HUES6 (cell line): ENCODE data around the gene FLRT2.

ENCODE experiments used
- H3K27ac ChIP-seq: 2 replicates; pipeline ENCODE4 v1.7.0; 2013; ENCODE audit warnings: low read depth, mild to moderate bottlenecking, low read length, inconsistent platforms
- H3K27me3 ChIP-seq: 2 replicates; pipeline ENCODE4 v1.6.1; 2013; ENCODE audit warnings: low read length; ENCODE audit not compliant: control insufficient read depth, insufficient read depth
- H3K36me3 ChIP-seq: 2 replicates; pipeline ENCODE4 v1.6.1; 2013; ENCODE audit warnings: low read length; ENCODE audit not compliant: control insufficient read depth, insufficient read depth
- H3K4me1 ChIP-seq: 2 replicates; pipeline ENCODE4 v1.6.1; 2013; ENCODE audit warnings: low read length; ENCODE audit not compliant: control insufficient read depth, insufficient read depth
- H3K4me3 ChIP-seq: 2 replicates; pipeline ENCODE4 v1.5.1; 2013; ENCODE audit warnings: low read depth, low read length
- H3K9ac ChIP-seq: one replicate; pipeline ENCODE4 v1.6.1; 2013; ENCODE audit warnings: mild to moderate bottlenecking, low read length
- H3K9me3 ChIP-seq: 2 replicates; pipeline ENCODE4 v1.6.1; 2013; ENCODE audit warnings: low read depth, low read length; ENCODE audit not compliant: control insufficient read depth, insufficient read depth

FLRT2 gene

GRCh38 chr14:85578930-85579329 lies 49.0 kb downstream of the FLRT2 start:
- no peaks in the 10 kb centered on the region for H3K9me3 ChIP-seq
- no peaks in the 10 kb centered on the region for H3K36me3 ChIP-seq
- no peaks in the 10 kb centered on the region for H3K27me3 ChIP-seq
- H3K9ac ChIP-seq: no peak overlapping the region
- no peak overlapping the region for H3K27ac ChIP-seq
- H3K4me1 ChIP-seq: peaks cover 58% of the 10 kb centered on the region
- H3K4me3 ChIP-seq: no peak overlapping the region

DNA sequence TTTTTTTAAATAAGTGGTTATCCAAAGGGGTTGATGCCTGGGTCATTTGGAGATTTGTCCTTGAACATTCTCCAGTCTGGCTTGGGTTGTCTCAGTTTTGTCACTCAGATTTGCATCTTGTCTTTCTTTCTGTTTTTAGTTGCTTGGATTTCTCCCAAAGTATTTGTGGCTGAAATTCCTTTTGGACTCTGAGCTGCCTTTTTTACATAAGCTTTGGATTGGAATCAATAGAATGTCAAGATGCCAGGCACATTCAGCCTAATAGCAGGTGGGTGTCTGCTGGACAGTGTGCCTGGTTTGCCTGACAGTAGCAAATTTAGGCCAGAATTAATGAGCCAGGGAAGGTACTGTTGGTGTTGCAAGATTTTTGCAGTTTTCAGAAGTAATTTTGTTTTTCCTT lies 50.0 kb downstream of the FLRT2 start:
- no peaks in the 10 kb centered on the region for H3K27me3 ChIP-seq
- no peak overlapping the region for H3K27ac ChIP-seq
- no peaks in the 10 kb centered on the region for H3K36me3 ChIP-seq
- H3K9me3 ChIP-seq: no peaks in the 10 kb centered on the region
- H3K4me1 ChIP-seq: peaks cover 58% of the 10 kb centered on the region
- H3K4me3 ChIP-seq: no peak overlapping the region
- no peak overlapping the region for H3K9ac ChIP-seq

DNA sequence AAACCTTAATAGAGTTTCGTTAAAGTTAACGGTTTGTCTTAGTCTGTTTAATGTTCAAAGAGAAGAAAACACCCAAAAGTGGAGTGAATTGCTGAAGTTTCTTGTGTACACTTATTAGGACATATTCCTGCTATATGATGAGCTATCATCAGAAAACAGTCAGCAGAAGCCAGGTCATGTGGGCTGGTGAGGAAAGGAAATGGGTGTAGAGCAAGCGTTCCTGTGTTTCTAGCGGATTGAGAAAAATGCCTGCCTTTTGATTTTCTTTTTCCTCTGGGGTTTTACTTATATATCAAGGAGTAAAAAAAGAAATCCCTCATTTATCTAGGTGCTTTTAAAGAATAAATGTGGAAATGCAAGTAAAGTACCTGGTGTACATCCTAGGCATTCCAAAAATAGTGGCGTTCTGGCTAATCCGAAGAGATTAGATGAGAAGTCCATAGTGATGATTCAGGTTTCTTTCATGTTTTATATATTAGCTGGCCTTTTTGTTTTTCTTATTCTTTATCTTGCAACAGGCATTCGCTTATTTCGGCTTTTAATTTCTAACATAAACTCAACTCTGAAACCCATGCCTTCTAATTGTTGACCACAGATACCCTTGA lies 50.7 kb downstream of the FLRT2 start:
- Histone ChIP-seq H3K4me1 (peaks cover 51% of the 10 kb centered on the region), H3K9me3 (no peaks in the 10 kb centered on the region), H3K36me3 (no peaks in the 10 kb centered on the region), H3K9ac (no peak overlapping the region), H3K4me3 (no peak overlapping the region), H3K27me3 (no peaks in the 10 kb centered on the region), H3K27ac (no peak overlapping the region)

- Histone ChIP-seq H3K9me3 (no peaks in the 10 kb centered on the region), H3K36me3 (no peaks in the 10 kb centered on the region), H3K4me1 (peaks cover 40% of the 10 kb centered on the region), H3K9ac (no peak overlapping the region), H3K27ac (no peak overlapping the region), H3K27me3 (no peaks in the 10 kb centered on the region), H3K4me3 (no peak overlapping the region)
Observed at GRCh38 chr14:85581691-85582090, 51.7 kb downstream of the FLRT2 start.

GRCh38 chr14:85583380-85583779 lies 53.4 kb downstream of the FLRT2 start:
- Histone ChIP-seq H3K4me1 (peaks cover 36% of the 10 kb centered on the region), H3K9me3 (no peaks in the 10 kb centered on the region), H3K27ac (no peak overlapping the region), H3K4me3 (no peak overlapping the region), H3K27me3 (no peaks in the 10 kb centered on the region), H3K36me3 (no peaks in the 10 kb centered on the region; the same call in 1 of the 2 replicates), H3K9ac (no peak overlapping the region)

GRCh38 chr14:85584481-85584880 lies 54.5 kb downstream of the FLRT2 start:
- H3K4me1 ChIP-seq: peaks cover 30% of the 10 kb centered on the region
- no peak overlapping the region for H3K9ac ChIP-seq
- no peaks in the 10 kb centered on the region; the same call in 1 of the 2 replicates for H3K36me3 ChIP-seq
- H3K27me3 ChIP-seq: no peaks in the 10 kb centered on the region
- H3K27ac ChIP-seq: no peak overlapping the region
- H3K4me3 ChIP-seq: no peak overlapping the region
- H3K9me3 ChIP-seq: no peaks in the 10 kb centered on the region; the same call in 1 of the 2 replicates

DNA sequence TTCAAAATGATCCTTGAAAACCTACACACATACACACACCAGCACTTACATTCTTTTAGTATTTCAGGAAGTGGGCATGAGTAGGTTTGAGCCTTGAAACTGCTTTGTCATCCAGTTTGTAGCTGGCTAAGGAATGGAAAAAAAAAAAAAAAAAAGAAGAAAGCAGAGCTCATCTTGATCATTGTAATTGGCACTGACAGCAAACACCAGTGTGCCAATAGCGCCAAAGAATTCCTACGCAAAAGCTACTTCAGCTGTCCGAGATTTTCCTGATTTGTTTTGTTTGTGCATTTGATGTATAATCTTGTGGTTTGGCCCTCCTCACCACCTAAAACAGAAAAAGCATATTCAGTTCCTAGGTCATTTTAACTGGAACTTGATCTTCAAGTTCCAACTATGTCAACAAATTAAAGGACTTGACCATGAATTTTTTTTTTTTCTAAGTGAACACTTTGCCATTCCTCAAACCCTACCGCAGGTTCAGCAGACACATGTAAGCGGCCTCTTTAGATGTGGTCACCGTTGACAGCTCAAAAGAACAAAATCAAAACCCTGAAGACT lies 57.3 kb downstream of the FLRT2 start:
- Histone ChIP-seq H3K27me3 (no peaks in the 10 kb centered on the region), H3K9me3 (peaks cover 2% of the 10 kb centered on the region; the same call in 1 of the 2 replicates), H3K9ac (no peak overlapping the region), H3K27ac (no peak overlapping the region), H3K4me3 (no peak overlapping the region), H3K4me1 (peaks cover 21% of the 10 kb centered on the region; the same call in 1 of the 2 replicates), H3K36me3 (no peaks in the 10 kb centered on the region; the same call in 1 of the 2 replicates)

DNA sequence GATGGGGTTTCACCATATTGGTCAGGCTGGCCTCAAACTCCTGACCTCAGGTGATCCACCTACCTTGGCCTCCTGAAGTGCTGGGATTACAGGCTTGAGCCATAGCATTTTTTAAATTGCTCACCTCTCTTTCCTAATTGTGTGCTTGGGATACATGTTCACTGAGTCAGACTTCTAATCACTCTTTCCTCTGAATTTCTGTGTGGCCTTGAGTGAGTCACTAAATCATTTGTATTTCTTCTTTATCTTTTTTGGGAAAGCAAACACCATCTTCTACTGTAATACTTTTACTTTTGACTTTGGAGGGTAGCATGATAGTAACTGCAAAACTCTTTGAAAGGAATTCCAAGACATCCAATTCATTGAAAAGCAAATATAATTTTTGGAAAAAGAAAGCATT lies 60.8 kb downstream of the FLRT2 start:
- Histone ChIP-seq H3K27ac (no peak overlapping the region), H3K4me3 (no peak overlapping the region), H3K27me3 (no peaks in the 10 kb centered on the region), H3K4me1 (peaks cover 7% of the 10 kb centered on the region; the same call in 1 of the 2 replicates), H3K36me3 (no peaks in the 10 kb centered on the region; the same call in 1 of the 2 replicates), H3K9ac (no peak overlapping the region), H3K9me3 (peaks cover 2% of the 10 kb centered on the region; the same call in 1 of the 2 replicates)

DNA sequence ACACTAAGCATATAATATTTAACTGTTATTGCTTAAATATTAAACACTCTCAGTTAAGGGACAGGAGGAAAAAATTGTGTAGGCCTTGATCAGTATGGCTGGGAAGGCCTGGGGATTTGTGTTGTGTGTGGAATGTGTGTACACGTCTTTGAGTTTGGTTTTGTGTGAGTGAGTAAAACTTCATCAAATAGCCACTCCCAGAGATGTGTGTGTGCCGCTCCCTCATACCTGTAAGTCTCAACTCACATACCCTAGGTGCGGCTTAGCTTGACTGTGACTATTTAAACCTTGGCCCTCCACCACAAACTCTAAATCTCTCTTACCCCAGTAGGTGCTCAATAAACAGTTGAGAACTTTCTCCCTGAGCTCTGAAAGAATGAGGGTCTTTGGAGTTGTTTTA lies 64.3 kb downstream of the FLRT2 start:
- Histone ChIP-seq H3K9me3 (peaks cover 2% of the 10 kb centered on the region; the same call in 1 of the 2 replicates), H3K9ac (no peak overlapping the region), H3K4me1 (no peaks in the 10 kb centered on the region), H3K36me3 (no peaks in the 10 kb centered on the region), H3K4me3 (no peak overlapping the region), H3K27me3 (no peaks in the 10 kb centered on the region), H3K27ac (no peak overlapping the region)

DNA sequence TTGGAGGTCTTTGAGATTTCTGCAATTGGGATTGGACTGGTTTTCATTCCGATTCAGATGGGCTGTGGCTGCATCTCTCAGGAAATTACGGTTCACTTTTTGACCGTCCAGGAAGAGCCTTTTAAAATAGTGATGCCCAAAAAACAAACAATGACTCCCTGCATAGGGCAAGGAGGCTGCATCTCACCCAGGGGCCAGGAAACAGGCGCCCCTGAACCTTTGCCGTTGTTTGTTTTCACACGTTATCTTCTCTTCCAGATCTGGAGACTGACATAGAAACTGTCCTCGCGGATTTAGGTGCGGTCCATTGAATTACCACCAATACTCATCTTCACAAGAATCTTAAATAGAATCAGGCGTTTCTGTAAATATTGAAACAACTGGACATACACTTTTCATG lies 66.0 kb downstream of the FLRT2 start:
- H3K36me3 ChIP-seq: no peaks in the 10 kb centered on the region
- peaks cover 4% of the 10 kb centered on the region; the same call in 1 of the 2 replicates for H3K4me1 ChIP-seq
- H3K4me3 ChIP-seq: no peak overlapping the region
- no peaks in the 10 kb centered on the region for H3K27me3 ChIP-seq
- no peak overlapping the region for H3K9ac ChIP-seq
- H3K27ac ChIP-seq: no peak overlapping the region
- H3K9me3 ChIP-seq: no peaks in the 10 kb centered on the region

- Histone ChIP-seq H3K27ac (no peak overlapping the region), H3K27me3 (no peaks in the 10 kb centered on the region), H3K4me3 (no peak overlapping the region), H3K9ac (no peak overlapping the region), H3K4me1 (peaks cover 4% of the 10 kb centered on the region; the same call in 1 of the 2 replicates), H3K36me3 (no peaks in the 10 kb centered on the region), H3K9me3 (no peaks in the 10 kb centered on the region)
Observed at GRCh38 chr14:85596562-85596961, 66.6 kb downstream of the FLRT2 start.
